Right atrium auricular region (tissue), 2 donors: ENCODE results near the gene PRICKLE4. TPM values are rescaled to one million over a fixed set of nuclear protein-coding genes. Genes with fewer than 3 reads are reported as not detected.

ENCODE experiments used
- DNase-seq: peaks from one replicate; pipeline ENCODE4 v3.0.0-alpha.2; 2019; ENCODE audit warnings: low spot score
- H3K27ac ChIP-seq, 2 donors: fragments of 200-600 bp; sonication (generic); 1 replicate in 1 of 2; 2 replicates in 1 of 2; pipeline ENCODE4 v1.5.1; 2016 to 2019
- H3K27me3 ChIP-seq, 2 donors: fragments of 200-600 bp; sonication (generic); one replicate each; pipeline versions ENCODE4 v1.5.1 to v1.6.0; 2017 to 2019
- H3K36me3 ChIP-seq: fragments of 200-600 bp; sonication (generic); one replicate; pipeline ENCODE4 v1.5.1; 2016
- H3K4me1 ChIP-seq, 2 donors: fragments of 200-600 bp; sonication (generic); one replicate each; pipeline versions ENCODE4 v1.5.1 to v1.6.0; 2017 to 2019
- H3K4me3 ChIP-seq, 2 donors: fragments of 200-600 bp; sonication (generic); 1 replicate in 1 of 2; 2 replicates in 1 of 2; pipeline ENCODE4 v1.5.1; 2017 to 2019; ENCODE audit warnings: mild to moderate bottlenecking in 1 of 2, moderate library complexity in 1 of 2
- H3K9me3 ChIP-seq, 2 donors: fragments of 200-600 bp; sonication (generic); one replicate each; pipeline ENCODE4 v1.5.1; 2019
- CTCF ChIP-seq, 2 donors: fragments of 200-600 bp; sonication (generic); IDR thresholded peaks; one replicate each; pipeline ENCODE4 v1.5.1; 2019; ENCODE audit warnings: antibody characterized with exemption in 2 of 2
- total RNA-seq, 2 donors: library from RNA; depleted of rRNA; stranded (reverse); fragments of >200 nt; gene quantifications; one replicate each; pipeline ENCODE4 v1.1.0, GENCODE V29; 2016

Gene PRICKLE4
- total RNA-seq, 2 donors from 2014 or later: 4.3 to 5.6 TPM

- H3K4me1 ChIP-seq: peaks cover 0 to 9% of the 10 kb centered on the region in 2 donors
- no peak overlapping the region for H3K27ac ChIP-seq
- H3K27me3 ChIP-seq: no peaks in the 10 kb centered on the region
- no peak for TF ChIP-seq CTCF (IDR thresholded peaks at IDR 0.05)
- no peaks in the 10 kb centered on the region for H3K9me3 ChIP-seq
- peaks cover 61% of the 10 kb centered on the region for H3K36me3 ChIP-seq
- DNase-seq: no peak
- no peak overlapping the region for H3K4me3 ChIP-seq
These were observed 5.7 kb upstream of the PRICKLE4 start for GRCh38 chr6:41774841-41775240.

- DNase-seq: no peak
These were observed 5.2 kb upstream of the PRICKLE4 start for GRCh38 chr6:41775293-41775882.

GRCh38 chr6:41777551-41778285, 2.9 kb upstream of the PRICKLE4 start:
- Histone ChIP-seq H3K27me3 (no peaks in the 10 kb centered on the region), H3K36me3 (peaks cover 34% of the 10 kb centered on the region), H3K4me1 (peaks cover 0 to 25% of the 10 kb centered on the region in 2 donors), H3K27ac (no peak overlapping the region), H3K9me3 (no peaks in the 10 kb centered on the region), H3K4me3 (no peak overlapping the region)
- DNase-seq: no peak
- no peak for TF ChIP-seq CTCF (IDR thresholded peaks at IDR 0.05)

More at GRCh38 chr6:41775293-41775882, 5.2 kb upstream of the PRICKLE4 start:
- no peak for TF ChIP-seq CTCF (IDR thresholded peaks at IDR 0.05)
- Histone ChIP-seq H3K27ac (no peak overlapping the region), H3K4me1 (peaks cover 0 to 9% of the 10 kb centered on the region in 2 donors), H3K9me3 (no peaks in the 10 kb centered on the region), H3K36me3 (peaks cover 56% of the 10 kb centered on the region), H3K27me3 (no peaks in the 10 kb centered on the region), H3K4me3 (no peak overlapping the region)

GRCh38 chr6:41778895-41779294, 1.7 kb upstream of the PRICKLE4 start:
- Histone ChIP-seq H3K27ac (no peak overlapping the region), H3K4me3 (peak overlapping the region; percentile 54 to 82), H3K27me3 (no peaks in the 10 kb centered on the region), H3K36me3 (peaks cover 30% of the 10 kb centered on the region), H3K9me3 (no peaks in the 10 kb centered on the region), H3K4me1 (peaks cover 0 to 29% of the 10 kb centered on the region in 2 donors)
- no peak for TF ChIP-seq CTCF (IDR thresholded peaks at IDR 0.05)
- no peak for DNase-seq

- peaks cover 0 to 30% of the 10 kb centered on the region in 2 donors for H3K4me1 ChIP-seq
- TF ChIP-seq CTCF (IDR thresholded peaks at IDR 0.05): no peak
- DNase-seq: no peak
- H3K27ac ChIP-seq: peak overlapping the region; percentile 52 to 84
- peaks cover 26% of the 10 kb centered on the region for H3K36me3 ChIP-seq
- no peaks in the 10 kb centered on the region for H3K9me3 ChIP-seq
- H3K27me3 ChIP-seq: no peaks in the 10 kb centered on the region
- peak overlapping the region; percentile 54 to 82 for H3K4me3 ChIP-seq
These were observed 1.2 kb upstream of the PRICKLE4 start for GRCh38 chr6:41779336-41779735.
